ENCODE results near the gene LRBA.

GRCh38 chr4:150415213-150415612 is 599.9 kb downstream of the LRBA start:
- TF ChIP-seq CTCF (IDR thresholded peaks at IDR 0.05) (no peak), USF2 (IDR thresholded peaks at IDR 0.05; ENCODE audit: borderline replicate concordance, low read depth, low read length) (no peak), MXI1 (IDR thresholded peaks at IDR 0.05; ENCODE audit: low read depth, low read length) (no peak), YY1 (IDR thresholded peaks at IDR 0.05; ENCODE audit: low read depth) (no peak), RAD21 (IDR thresholded peaks at IDR 0.05; ENCODE audit: low read length) (no peak), FOXJ3 (CRISPR knock-in tag; IDR thresholded peaks at IDR 0.05) (no peak), ZBTB33 (IDR thresholded peaks at IDR 0.05; ENCODE audit: borderline replicate concordance, low read depth) (no peak), TEAD4 (IDR thresholded peaks at IDR 0.05; ENCODE audit: borderline replicate concordance, insufficient read depth) (no peak), SIN3A (IDR thresholded peaks at IDR 0.05; ENCODE audit: borderline replicate concordance, low read depth, low read length) (no peak), GABPA (IDR thresholded peaks at IDR 0.05; ENCODE audit: low read depth) (no peak), TAF1 (IDR thresholded peaks at IDR 0.05; ENCODE audit: borderline replicate concordance, low read depth, low read length) (no peak), EP300 (IDR thresholded peaks at IDR 0.05; ENCODE audit: borderline replicate concordance in 1 of 2, low read depth in 1 of 2, low read length in 1 of 2) (0 out of 4 replicates have a peak, but pooled peaks of 1 of the 2 experiments have one; percentile 7)

All from SK-N-SH (cell line).